BJ (cell line): ENCODE results near the gene ABHD1. TPM values are rescaled to one million over a fixed set of nuclear protein-coding genes. Genes with fewer than 3 reads are reported as not detected.

Source experiments
- CTCF ChIA-PET: fragments of 350-600 bp; formaldehyde crosslinking; extraction: SDS; loops from one replicate; lab custom pipeline; 2021; ENCODE audit warnings: antibody characterized with exemption, inconsistent platforms; lab: Yijun Ruan, JAX
- POLR2A ChIA-PET: fragments of 300-600 bp; sonication (Branson Sonifier 250); formaldehyde crosslinking; extraction: SDS; loops from one replicate; lab custom pipeline; 2021; ENCODE audit warnings: antibody characterized with exemption; lab: Charles Lee
- DNase-seq: peaks from one replicate; pipeline ENCODE4 v3.0.0-alpha.2; 2011; ENCODE audit warnings: low read depth
- H3K27me3 ChIP-seq: 2 replicates; pipeline ENCODE4 v1.6.0; 2011; ENCODE audit warnings: low read length; ENCODE audit not compliant: control insufficient read depth, insufficient read depth
- H3K36me3 ChIP-seq: 2 replicates; pipeline ENCODE4 v1.5.1; 2011; ENCODE audit warnings: low read length; ENCODE audit not compliant: control insufficient read depth, insufficient read depth
- H3K4me3 ChIP-seq: 2 replicates; pipeline ENCODE4 v1.5.1; 2011; ENCODE audit warnings: low read depth, mild to moderate bottlenecking, control low read depth, low read length
- polyA plus RNA-seq: library from polyadenylated mRNA; depleted of rRNA; stranded (reverse); fragments of >200 nt; gene quantifications from 2 replicates; pipeline ENCODE4 v1.2.3, GENCODE V29; 2011
- TF ChIP-seq, protein P1 (sequence below): IDR thresholded peaks from 2 replicates; pipeline ENCODE4 v1.5.1; 2011; ENCODE audit warnings: low read depth, mild to moderate bottlenecking, control low read depth, inconsistent platforms, low read length, moderate library complexity; ENCODE audit not compliant: insufficient read depth

ABHD1 gene
- polyA plus RNA-seq, 1 experiment, result not detected

GRCh38 chr2:27081984-27082772 lies 41.4 kb upstream of the ABHD1 start:
- POLR2A ChIA-PET, result no interaction called here
- Histone ChIP-seq H3K27me3 (no peaks in the 10 kb centered on the region), H3K4me3 (no peak overlapping the region), H3K36me3 (peaks cover 17% of the 10 kb centered on the region)
- TF ChIP-seq, protein P1, sequence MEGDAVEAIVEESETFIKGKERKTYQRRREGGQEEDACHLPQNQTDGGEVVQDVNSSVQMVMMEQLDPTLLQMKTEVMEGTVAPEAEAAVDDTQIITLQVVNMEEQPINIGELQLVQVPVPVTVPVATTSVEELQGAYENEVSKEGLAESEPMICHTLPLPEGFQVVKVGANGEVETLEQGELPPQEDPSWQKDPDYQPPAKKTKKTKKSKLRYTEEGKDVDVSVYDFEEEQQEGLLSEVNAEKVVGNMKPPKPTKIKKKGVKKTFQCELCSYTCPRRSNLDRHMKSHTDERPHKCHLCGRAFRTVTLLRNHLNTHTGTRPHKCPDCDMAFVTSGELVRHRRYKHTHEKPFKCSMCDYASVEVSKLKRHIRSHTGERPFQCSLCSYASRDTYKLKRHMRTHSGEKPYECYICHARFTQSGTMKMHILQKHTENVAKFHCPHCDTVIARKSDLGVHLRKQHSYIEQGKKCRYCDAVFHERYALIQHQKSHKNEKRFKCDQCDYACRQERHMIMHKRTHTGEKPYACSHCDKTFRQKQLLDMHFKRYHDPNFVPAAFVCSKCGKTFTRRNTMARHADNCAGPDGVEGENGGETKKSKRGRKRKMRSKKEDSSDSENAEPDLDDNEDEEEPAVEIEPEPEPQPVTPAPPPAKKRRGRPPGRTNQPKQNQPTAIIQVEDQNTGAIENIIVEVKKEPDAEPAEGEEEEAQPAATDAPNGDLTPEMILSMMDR, result no peak
- CTCF ChIA-PET, result interaction anchor here (1.1 to 3.4 kb wide), 8 partner anchors 14 to 197 kb away, joined by 4 to 28 read pairs (median 4); partner anchors contain the start of gene AGBL5
- DNase-seq, result no peak

- DNase-seq, result no peak
- Histone ChIP-seq H3K4me3 (no peak overlapping the region), H3K27me3 (no peaks in the 10 kb centered on the region), H3K36me3 (peaks cover 17% of the 10 kb centered on the region)
- TF ChIP-seq, protein P1, result no peak
- CTCF ChIA-PET, result interaction anchor here (1.0 to 2.2 kb wide), 6 partner anchors 10 to 220 kb away, joined by 3 to 8 read pairs (median 4); no protein-coding TSS in a partner anchor
- POLR2A ChIA-PET, result interaction anchor here (0.8 kb wide), 1 partner anchor 61 kb away, joined by 3 read pairs; no protein-coding TSS in a partner anchor
These were observed 40.7 kb upstream of the ABHD1 start for GRCh38 chr2:27082773-27083409.

- no peaks in the 10 kb centered on the region for H3K27me3 ChIP-seq
- H3K4me3 ChIP-seq, result no peak overlapping the region
- no peak for DNase-seq
- peaks cover 17% of the 10 kb centered on the region for H3K36me3 ChIP-seq
- ChIA-PET POLR2A (interaction anchor here (0.8 kb wide), 1 partner anchor 62 kb away, joined by 3 read pairs; no protein-coding TSS in a partner anchor), CTCF (interaction anchor here (1.0 to 2.2 kb wide), 5 partner anchors 10 to 220 kb away, joined by 3 to 8 read pairs (median 4); no protein-coding TSS in a partner anchor)
- TF ChIP-seq, protein P1, result no peak
These were observed 40.0 kb upstream of the ABHD1 start for GRCh38 chr2:27083410-27084296.

- TF ChIP-seq, protein P1, result no peak
- Histone ChIP-seq H3K27me3 (no peaks in the 10 kb centered on the region), H3K4me3 (no peak overlapping the region), H3K36me3 (peaks cover 17% of the 10 kb centered on the region)
- DNase-seq, result no peak
- ChIA-PET CTCF (interaction anchor here (0.9 to 3.0 kb wide), 11 partner anchors 11 to 219 kb away, joined by 3 to 30 read pairs (median 3); no protein-coding TSS in a partner anchor), POLR2A (no interaction called here)
These were observed 39.1 kb upstream of the ABHD1 start for GRCh38 chr2:27084297-27085061.
